Measurements from ENCODE around the gene OR51B4. TPM values are rescaled to one million over a fixed set of nuclear protein-coding genes. Genes with fewer than 3 reads are reported as not detected.
A peak's percentile ranks its signal among the peaks of the same experiment; 100 is the strongest.

Gene OR51B4
- total and polyA plus RNA-seq, 9 of the 15 experiments (the other 6 are each of a cell fraction or from before 2014, with no cell fraction given): 17.1 to 64.6 (median 39.9) TPM

- peak; percentile 74 for TF ChIP-seq FOSL1 (tag; conservative IDR thresholded peaks at IDR 0.05)
- no peak for TF ChIP-seq IRF2 (CRISPR knock-in tag; IDR thresholded peaks at IDR 0.05)
- no peak for TF ChIP-seq PHB2 (IDR thresholded peaks at IDR 0.05; ENCODE audit: low read depth)
- no peak for TF ChIP-seq FOXK1 (CRISPR knock-in tag; IDR thresholded peaks at IDR 0.05; ENCODE audit: borderline replicate concordance)
- TF ChIP-seq RBM22 (IDR thresholded peaks at IDR 0.05; ENCODE audit: low read depth, low read length, poor library complexity, severe bottlenecking): no peak
- peak; percentile 45 for TF ChIP-seq ELF4 (CRISPR knock-in tag; IDR thresholded peaks at IDR 0.05)
- no peak for TF ChIP-seq PREB (CRISPR knock-in tag; IDR thresholded peaks at IDR 0.05)
- peak in 1 of 2 experiments; percentile 41; a peak in 1 of 4 replicates for TF ChIP-seq TRIM24 (IDR thresholded peaks at IDR 0.05)
- TF ChIP-seq PHB (CRISPR knock-in tag; IDR thresholded peaks at IDR 0.05): no peak
- TF ChIP-seq ZNF224 (CRISPR knock-in tag; IDR thresholded peaks at IDR 0.05): no peak
- no peak; the same call in 1 of the 2 replicates for TF ChIP-seq GTF2A2 (tag; IDR thresholded peaks at IDR 0.05)
- no peak for TF ChIP-seq ZNF717 (CRISPR knock-in tag; IDR thresholded peaks at IDR 0.05)
- peak; percentile 87 for TF ChIP-seq EP300 (IDR thresholded peaks at IDR 0.05; ENCODE audit: low read length)
- no peak for TF ChIP-seq PTTG1 (tag; IDR thresholded peaks at IDR 0.05; ENCODE audit: low read depth)
- TF ChIP-seq ARID4B (CRISPR knock-in tag; IDR thresholded peaks at IDR 0.05): no peak
- TF ChIP-seq PHTF2 (CRISPR knock-in tag; IDR thresholded peaks at IDR 0.05): no peak
- no peak for TF ChIP-seq E2F8 (IDR thresholded peaks at IDR 0.05; ENCODE audit: low read depth, partially characterized antibody)
- TF ChIP-seq ILF3 (IDR thresholded peaks at IDR 0.05; ENCODE audit: borderline replicate concordance): no peak; the same call in 1 of the 2 replicates
- TF ChIP-seq MCM5 (IDR thresholded peaks at IDR 0.05; ENCODE audit: low read depth): no peak
- no peak for TF ChIP-seq PYGO2 (tag; IDR thresholded peaks at IDR 0.05)
Observed at GRCh38 chr11:5275369-5276110, 26.2 kb downstream of the OR51B4 start (continued).
